K562 (cell line): ENCODE data around the gene MYL12A.

Source experiments
- CTCF ChIP-seq, 3 experiments: IDR thresholded peaks in 2 of 3; conservative IDR thresholded peaks in 1 of 3; 2 replicates each; pipeline ENCODE4 v1.5.1; 2011 to 2012; ENCODE audit warnings: low read length in 3 of 3, mild to moderate bottlenecking in 3 of 3, control low read depth in 2 of 3, improper control_type of control experiment in 1 of 3, inconsistent platforms in 1 of 3, low read depth in 1 of 3, mixed read lengths in 1 of 3, moderate library complexity in 1 of 3; ENCODE audit not compliant: insufficient read depth in 2 of 3
- DNMT1 ChIP-seq: fragments of 450-650 bp; IDR thresholded peaks from 2 replicates; pipeline ENCODE4 v1.6.1; 2016; ENCODE audit warnings: antibody characterized with exemption, mild to moderate bottlenecking
- FOXA1 ChIP-seq: fragments of 450-650 bp; IDR thresholded peaks from 2 replicates; pipeline ENCODE4 v1.6.1; 2016; ENCODE audit warnings: mild to moderate bottlenecking, borderline replicate concordance
- L3MBTL2 ChIP-seq: fragments of 450-650 bp; IDR thresholded peaks from 2 replicates; pipeline ENCODE4 v1.6.1; 2016; ENCODE audit warnings: mild to moderate bottlenecking, moderate library complexity
- POLR2A ChIP-seq: fragments of 450-650 bp; conservative IDR thresholded peaks from 2 replicates; pipeline ENCODE4 v1.6.1; 2016
- TF ChIP-seq, protein P1 (sequence below): fragments of 450-650 bp; IDR thresholded peaks from 2 replicates; pipeline ENCODE4 v1.6.1; 2016; ENCODE audit warnings: mild to moderate bottlenecking

GRCh38 chr18:3230401-3231334, 16.9 kb upstream of the MYL12A start:
- TF ChIP-seq L3MBTL2: no peak
- no peak for TF ChIP-seq FOXA1
- no peak for TF ChIP-seq POLR2A
- TF ChIP-seq CTCF (IDR thresholded peaks at IDR 0.05 in 2 of 3, conservative IDR thresholded peaks at IDR 0.05 in 1 of 3; ENCODE audit: insufficient read depth in 2 of 3, low read depth in 1 of 3, low read length in 3 of 3): no peak
- TF ChIP-seq, protein P1, sequence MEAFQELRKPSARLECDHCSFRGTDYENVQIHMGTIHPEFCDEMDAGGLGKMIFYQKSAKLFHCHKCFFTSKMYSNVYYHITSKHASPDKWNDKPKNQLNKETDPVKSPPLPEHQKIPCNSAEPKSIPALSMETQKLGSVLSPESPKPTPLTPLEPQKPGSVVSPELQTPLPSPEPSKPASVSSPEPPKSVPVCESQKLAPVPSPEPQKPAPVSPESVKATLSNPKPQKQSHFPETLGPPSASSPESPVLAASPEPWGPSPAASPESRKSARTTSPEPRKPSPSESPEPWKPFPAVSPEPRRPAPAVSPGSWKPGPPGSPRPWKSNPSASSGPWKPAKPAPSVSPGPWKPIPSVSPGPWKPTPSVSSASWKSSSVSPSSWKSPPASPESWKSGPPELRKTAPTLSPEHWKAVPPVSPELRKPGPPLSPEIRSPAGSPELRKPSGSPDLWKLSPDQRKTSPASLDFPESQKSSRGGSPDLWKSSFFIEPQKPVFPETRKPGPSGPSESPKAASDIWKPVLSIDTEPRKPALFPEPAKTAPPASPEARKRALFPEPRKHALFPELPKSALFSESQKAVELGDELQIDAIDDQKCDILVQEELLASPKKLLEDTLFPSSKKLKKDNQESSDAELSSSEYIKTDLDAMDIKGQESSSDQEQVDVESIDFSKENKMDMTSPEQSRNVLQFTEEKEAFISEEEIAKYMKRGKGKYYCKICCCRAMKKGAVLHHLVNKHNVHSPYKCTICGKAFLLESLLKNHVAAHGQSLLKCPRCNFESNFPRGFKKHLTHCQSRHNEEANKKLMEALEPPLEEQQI: no peak
- no peak for TF ChIP-seq DNMT1
